ACHN (cell line): ENCODE measurements around the gene RAPGEF6.
"Not testable (repeated sequence)": the region's sequence is repeated elsewhere in the genome, so short reads cannot be mapped to it uniquely, and the experiment has no call there.

Source experiments
- DNase-seq: peaks from one replicate; pipeline ENCODE4 v3.0.0-alpha.2; 2015
- in situ Hi-C: cut with HindIII; loops from 2 replicates; pipeline ENCODE4 v1.10.0; 2017; ENCODE audit warnings: low sequenced_read_pairs, low pct_ligation_motif_present, low pct_unique_long_range_greater_than_20kb

The RAPGEF6 gene

GRCh38 chr5:131530706-131531331 is 104.2 kb downstream of the RAPGEF6 start:
- in situ Hi-C loops, result no loop called here
- no peak for DNase-seq

- no peak for DNase-seq
- in situ Hi-C loops, result no loop called here
These were observed 106.3 kb downstream of the RAPGEF6 start for GRCh38 chr5:131528682-131529081.

GRCh38 chr5:131525805-131526204 is 109.2 kb downstream of the RAPGEF6 start:
- in situ Hi-C loops, result no loop called here

GRCh38 chr5:131524431-131524830 is 110.6 kb downstream of the RAPGEF6 start:
- in situ Hi-C loops, result no loop called here
- DNase-seq, result no peak

More at GRCh38 chr5:131525805-131526204, 109.2 kb downstream of the RAPGEF6 start:
- DNase-seq, result no peak

GRCh38 chr5:131523500-131524185 is 111.4 kb downstream of the RAPGEF6 start:
- in situ Hi-C loops, result no loop called here
- DNase-seq, result no peak

- in situ Hi-C loops, result no loop called here
- no peak for DNase-seq
These were observed 113.8 kb downstream of the RAPGEF6 start for GRCh38 chr5:131521252-131521651.

- DNase-seq, result no peak
- in situ Hi-C loops, result no loop called here
These were observed 119.7 kb downstream of the RAPGEF6 start for GRCh38 chr5:131515348-131515747.

GRCh38 chr5:131514316-131515283 is 120.4 kb downstream of the RAPGEF6 start:
- no peak for DNase-seq

GRCh38 chr5:131513780-131514179 is 121.2 kb downstream of the RAPGEF6 start:
- no peak for DNase-seq

More at GRCh38 chr5:131514316-131515283, 120.4 kb downstream of the RAPGEF6 start:
- in situ Hi-C loops, result no loop called here

GRCh38 chr5:131511934-131512333 is 123.1 kb downstream of the RAPGEF6 start:
- no peak for DNase-seq
- in situ Hi-C loops, result no loop called here

More at GRCh38 chr5:131513780-131514179, 121.2 kb downstream of the RAPGEF6 start:
- in situ Hi-C loops, result no loop called here

- in situ Hi-C loops, result no loop called here
- DNase-seq, result no peak
These were observed 125.2 kb downstream of the RAPGEF6 start for GRCh38 chr5:131509801-131510200.

GRCh38 chr5:131505237-131505908 is 129.7 kb downstream of the RAPGEF6 start:
- DNase-seq, result peak; percentile 2
- in situ Hi-C loops, result no loop called here

- DNase-seq, result no peak
- in situ Hi-C loops, result no loop called here
These were observed 138.7 kb downstream of the RAPGEF6 start for GRCh38 chr5:131496400-131496713.

GRCh38 chr5:131495536-131496399 is 139.3 kb downstream of the RAPGEF6 start:
- DNase-seq, result no peak
- in situ Hi-C loops, result no loop called here

GRCh38 chr5:131491749-131492148 is 143.3 kb downstream of the RAPGEF6 start:
- no peak for DNase-seq
- in situ Hi-C loops, result no loop called here

- in situ Hi-C loops, result no loop called here
- no peak for DNase-seq
These were observed 146.6 kb downstream of the RAPGEF6 start for GRCh38 chr5:131488463-131488862.

- DNase-seq, in situ Hi-C loops: not testable (repeated sequence)
These were observed 147.7 kb downstream of the RAPGEF6 start for GRCh38 chr5:131487371-131487770.

- no peak for DNase-seq
- in situ Hi-C loops, result no loop called here
These were observed 152.4 kb downstream of the RAPGEF6 start for GRCh38 chr5:131482617-131483016.
